ENCODE measurements around the gene IWS1.

DNA sequence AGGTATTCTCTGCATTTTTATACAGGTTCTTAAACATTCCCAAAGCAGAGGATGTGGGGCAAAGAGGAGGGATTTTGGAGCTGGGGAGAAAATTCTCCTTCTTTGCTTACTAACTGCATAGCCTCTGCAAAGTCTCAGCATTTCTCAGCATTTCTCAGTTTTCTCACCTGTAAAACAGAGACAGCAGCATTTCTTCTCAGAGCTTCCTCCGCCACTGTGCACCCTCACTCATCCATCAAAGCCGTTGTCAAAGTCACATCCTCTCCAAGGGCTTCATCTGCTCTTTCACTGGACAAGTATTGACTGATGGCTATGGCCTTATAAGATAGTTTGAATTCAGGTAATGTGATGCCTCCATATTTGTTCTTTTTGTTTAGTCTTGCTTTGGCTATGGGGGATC is 26.6 kb upstream of the IWS1 start:
- TF ChIP-seq POLR2A (IDR thresholded peaks at IDR 0.05; ENCODE audit: low read depth, low read length) (no peak), POLR2AphosphoS5 (IDR thresholded peaks at IDR 0.05; ENCODE audit: low read depth, low read length) (no peak), TAF1 (IDR thresholded peaks at IDR 0.05; ENCODE audit: borderline replicate concordance, low read depth, low read length) (no peak)

Measured in GM12892 (cell line).